GM18526 (cell line): ENCODE results near the gene HMCN2.

Source experiments
- POLR2A ChIP-seq: IDR thresholded peaks from 3 replicates; pipeline ENCODE4 v1.6.1; 2011; ENCODE audit not compliant: insufficient read length; ENCODE audit errors: extremely low read depth

Gene HMCN2

DNA sequence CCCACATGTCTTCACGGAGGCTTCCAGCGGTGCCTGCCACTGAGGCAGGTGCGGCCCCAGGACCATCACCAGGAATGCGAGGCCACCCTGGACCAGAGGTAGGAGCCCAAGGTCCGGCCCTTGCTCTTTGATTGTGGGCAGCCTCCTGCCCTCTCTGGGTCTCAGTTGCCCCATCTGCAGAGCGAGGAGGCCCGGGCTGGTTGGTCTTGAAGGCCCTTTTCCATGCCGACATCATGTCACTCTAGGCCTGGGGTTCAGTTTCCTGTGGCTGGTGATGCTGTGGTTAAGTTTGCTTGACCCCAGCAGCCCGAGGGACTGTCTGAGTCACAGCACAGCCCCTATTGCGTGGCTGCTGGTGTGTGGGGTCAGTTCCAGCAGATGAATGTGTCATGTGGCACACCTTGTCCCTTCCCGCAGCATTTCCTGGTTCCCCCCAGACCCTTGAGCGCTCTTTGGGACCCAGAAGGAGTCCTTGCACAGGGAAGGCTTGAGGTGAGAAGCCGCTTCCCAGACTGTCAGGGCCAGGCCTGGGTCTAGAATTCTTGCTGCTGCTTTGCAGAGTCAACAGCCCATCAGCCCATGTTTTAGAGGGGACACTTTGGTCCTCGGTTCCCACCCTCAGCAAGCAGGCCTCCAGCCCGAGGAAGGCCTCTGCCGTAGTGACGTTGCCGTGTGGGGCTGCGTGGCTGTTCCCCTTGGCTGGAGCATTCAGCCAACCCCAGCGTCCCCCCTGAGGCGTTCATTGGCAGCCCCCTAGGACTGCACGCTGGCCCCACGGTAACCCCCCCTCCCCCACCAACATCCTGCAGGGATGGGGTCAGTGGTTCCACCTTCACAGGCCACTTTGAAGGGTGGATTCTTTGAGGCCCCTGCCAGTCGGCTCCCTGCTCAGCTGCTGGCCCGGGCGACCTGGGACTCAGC lies 31.0 kb upstream of the HMCN2 start:
- TF ChIP-seq POLR2A, result no peak

GRCh38 chr9:130235558-130236435 lies 29.8 kb upstream of the HMCN2 start:
- TF ChIP-seq POLR2A, result no peak

GRCh38 chr9:130236436-130236985 lies 29.0 kb upstream of the HMCN2 start:
- no peak for TF ChIP-seq POLR2A

DNA sequence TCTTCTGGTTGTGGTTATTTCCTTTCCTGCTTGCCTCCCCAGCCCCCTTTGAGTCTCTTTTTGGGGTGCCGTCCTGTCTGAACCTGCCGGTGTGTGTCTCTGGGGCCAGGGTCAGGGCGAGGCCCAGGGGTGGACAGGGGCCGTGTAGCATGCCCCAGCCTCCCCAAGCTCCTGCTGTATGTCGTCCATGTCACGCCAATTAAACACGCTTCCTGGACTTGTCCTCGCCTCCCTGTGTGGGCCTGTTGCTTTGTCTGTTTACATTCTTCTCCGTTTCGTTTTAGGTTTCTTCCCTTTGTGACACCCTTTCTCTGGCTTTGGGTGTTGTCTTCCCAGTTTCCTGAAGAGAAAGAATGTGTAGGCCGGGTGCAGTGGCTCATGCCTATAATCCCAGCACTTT lies 28.5 kb upstream of the HMCN2 start:
- TF ChIP-seq POLR2A, result no peak

GRCh38 chr9:130237763-130238524 lies 27.6 kb upstream of the HMCN2 start:
- TF ChIP-seq POLR2A, result no peak

- no peak for TF ChIP-seq POLR2A
Observed at GRCh38 chr9:130239363-130239695, 26.2 kb upstream of the HMCN2 start.

DNA sequence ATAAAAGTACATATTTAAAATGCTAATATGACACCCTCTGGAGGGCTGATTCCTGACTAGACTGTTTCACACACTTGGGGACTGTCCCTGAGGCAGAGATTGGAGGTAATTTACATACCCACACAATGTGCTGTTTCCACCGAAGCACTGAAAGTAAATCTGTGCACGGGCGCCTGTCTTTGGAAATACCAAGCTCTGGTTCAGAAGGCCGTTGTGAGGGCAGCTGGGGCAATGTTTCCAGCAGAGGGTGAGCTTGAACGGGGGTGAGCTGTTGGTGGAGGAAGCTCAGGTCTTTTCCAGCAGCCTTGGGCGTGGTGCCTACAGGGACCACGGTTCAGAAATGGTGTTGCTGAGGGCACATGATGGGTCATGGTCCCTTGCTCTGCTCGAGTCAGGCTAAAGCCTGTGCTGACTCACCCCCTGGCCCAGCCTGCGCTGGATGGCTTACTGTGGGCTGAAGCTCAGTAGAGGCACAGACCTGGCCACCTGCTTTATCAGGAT lies 25.8 kb upstream of the HMCN2 start:
- TF ChIP-seq POLR2A, result no peak

DNA sequence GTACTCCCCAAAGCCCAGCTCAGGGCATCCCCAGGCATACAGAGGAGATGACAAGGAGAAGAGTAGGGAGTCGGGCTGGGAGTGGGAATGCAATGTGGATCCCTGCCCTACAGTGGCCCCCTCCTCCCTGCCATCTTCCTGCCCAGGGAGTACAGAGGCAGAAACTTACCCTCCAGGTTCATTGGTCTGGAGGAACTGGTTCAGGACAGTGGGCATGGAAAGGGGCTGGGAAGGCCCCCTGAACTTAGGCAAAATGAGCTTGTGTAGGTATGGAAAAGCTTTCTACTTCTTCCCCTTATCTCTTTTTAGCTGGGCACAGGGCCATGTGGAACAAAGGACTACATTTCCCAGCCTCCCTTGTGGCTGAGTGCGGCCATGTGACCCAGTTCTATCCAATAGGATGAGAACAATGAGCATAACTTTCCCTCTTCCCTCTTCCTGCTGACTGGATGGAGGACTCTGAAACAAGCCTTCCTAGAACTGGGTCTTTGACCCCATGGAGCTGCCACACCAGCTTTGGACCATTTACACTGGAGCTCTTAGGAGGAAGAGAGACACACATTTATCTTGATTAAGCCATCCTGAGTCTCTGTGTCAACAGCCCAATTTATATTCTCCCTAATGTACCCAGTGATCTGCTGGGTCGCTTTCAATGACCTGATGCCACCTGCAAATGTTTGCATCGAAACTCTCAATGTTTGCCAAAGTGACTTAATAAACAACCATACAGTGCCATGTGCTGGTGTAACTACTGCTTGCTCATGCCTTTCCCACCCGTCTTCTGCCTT lies 25.0 kb upstream of the HMCN2 start:
- TF ChIP-seq POLR2A, result no peak

GRCh38 chr9:130241198-130241535 lies 24.4 kb upstream of the HMCN2 start:
- no peak for TF ChIP-seq POLR2A

DNA sequence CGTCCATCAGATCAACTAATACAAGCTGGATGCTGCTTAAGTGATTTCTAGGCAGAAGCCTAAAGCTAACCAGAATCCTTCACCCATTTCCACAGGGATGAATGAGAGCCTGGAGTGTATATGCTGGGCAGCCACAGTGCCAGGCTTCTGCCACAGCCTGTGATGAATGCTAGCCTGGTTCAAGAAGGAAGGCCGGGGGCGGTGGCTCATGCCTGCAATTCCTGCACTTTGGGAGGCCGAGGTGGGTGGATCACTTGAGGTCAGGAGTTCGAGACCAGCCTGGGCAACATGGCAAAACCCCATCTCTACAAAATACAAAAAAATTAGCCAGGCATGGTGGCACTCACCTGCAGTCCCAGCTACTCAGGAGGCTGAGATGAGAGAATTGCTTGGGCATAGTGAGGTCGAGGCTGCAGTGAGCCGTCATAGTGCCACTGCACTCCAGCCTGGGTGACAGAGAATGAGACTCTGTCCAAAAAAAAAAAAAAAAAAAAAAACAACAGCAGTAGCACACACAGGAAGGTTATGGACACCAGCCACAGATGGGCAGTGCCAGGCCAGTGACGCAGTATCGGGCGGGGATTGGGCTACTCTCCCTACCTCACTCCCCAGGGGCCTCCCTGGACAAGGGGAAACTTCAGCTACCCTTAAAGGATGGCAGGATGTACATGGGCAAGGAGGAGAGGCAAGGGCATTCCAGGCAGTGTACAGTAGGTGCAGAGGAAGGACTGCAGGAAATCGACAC lies 23.1 kb upstream of the HMCN2 start:
- TF ChIP-seq POLR2A, result no peak

GRCh38 chr9:130243015-130243881 lies 22.3 kb upstream of the HMCN2 start:
- no peak for TF ChIP-seq POLR2A

DNA sequence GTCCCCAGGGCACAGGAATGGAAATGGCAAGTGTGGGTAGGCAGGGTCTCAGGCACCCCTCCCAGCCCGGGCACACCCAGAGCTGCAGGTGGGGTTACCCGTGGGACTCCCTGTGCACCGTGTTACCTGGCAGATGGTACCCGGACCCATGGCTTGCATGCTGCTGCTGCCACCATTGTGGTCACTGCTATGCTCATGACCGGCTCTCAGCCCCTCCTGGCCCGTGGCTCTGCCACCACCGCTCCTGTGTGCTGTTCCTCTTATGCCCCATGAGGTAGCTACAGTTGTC lies 21.7 kb upstream of the HMCN2 start:
- TF ChIP-seq POLR2A, result no peak
